HG03439 (cell line): ENCODE measurements around the gene TTLL3.
"Not testable (repeated sequence)": the region's sequence is repeated elsewhere in the genome, so short reads cannot be mapped to it uniquely, and the experiment has no call there.

ENCODE experiments used
- ATAC-seq: cut with Tn5 transposase; IDR thresholded peaks from one replicate; pipeline ENCODE4 v1.9.1; 2021; ENCODE audit warnings: mild to moderate bottlenecking, moderate library complexity; ENCODE audit not compliant: unreplicated experiment

TTLL3 gene, protein sequence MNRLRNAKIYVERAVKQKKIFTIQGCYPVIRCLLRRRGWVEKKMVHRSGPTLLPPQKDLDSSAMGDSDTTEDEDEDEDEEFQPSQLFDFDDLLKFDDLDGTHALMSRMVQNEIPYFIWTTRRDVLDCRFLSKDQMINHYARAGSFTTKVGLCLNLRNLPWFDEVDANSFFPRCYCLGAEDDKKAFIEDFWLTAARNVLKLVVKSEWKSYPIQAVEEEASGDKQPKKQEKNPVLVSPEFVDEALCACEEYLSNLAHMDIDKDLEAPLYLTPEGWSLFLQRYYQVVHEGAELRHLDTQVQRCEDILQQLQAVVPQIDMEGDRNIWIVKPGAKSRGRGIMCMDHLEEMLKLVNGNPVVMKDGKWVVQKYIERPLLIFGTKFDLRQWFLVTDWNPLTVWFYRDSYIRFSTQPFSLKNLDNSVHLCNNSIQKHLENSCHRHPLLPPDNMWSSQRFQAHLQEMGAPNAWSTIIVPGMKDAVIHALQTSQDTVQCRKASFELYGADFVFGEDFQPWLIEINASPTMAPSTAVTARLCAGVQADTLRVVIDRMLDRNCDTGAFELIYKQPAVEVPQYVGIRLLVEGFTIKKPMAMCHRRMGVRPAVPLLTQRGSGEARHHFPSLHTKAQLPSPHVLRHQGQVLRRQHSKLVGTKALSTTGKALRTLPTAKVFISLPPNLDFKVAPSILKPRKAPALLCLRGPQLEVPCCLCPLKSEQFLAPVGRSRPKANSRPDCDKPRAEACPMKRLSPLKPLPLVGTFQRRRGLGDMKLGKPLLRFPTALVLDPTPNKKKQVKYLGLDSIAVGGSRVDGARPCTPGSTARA

GRCh38 chr3:9809615-9810432 lies at the start of gene TTLL3:
TTLL3 (plus strand) TSS chr3:9810262; CDS start chr3:9810662, 400 bp downstream.
- ATAC-seq = peak; percentile 51

GRCh38 chr3:9760779-9761505 lies 49.1 kb upstream of the TTLL3 start:
- ATAC-seq = no peak

DNA sequence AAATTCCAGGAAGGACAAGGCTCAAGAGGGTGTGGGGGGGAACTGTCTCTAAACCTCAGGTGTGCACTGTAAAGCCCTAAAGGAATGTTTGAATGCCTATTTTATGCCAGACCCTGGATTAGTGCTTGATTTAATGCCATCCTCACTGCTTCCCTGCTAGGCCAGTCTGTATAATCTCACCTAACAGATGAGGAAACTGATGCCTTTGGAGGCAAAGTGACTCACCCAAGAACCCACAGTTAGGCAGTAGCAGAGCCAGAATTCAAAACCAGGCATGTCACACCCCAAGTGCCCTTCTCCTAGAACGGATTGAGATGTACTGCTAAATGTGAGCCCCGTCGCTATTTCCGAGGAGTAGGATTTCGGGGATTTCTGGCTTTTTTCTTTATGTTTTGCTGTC lies 48.1 kb upstream of the TTLL3 start:
- no peak for ATAC-seq

DNA sequence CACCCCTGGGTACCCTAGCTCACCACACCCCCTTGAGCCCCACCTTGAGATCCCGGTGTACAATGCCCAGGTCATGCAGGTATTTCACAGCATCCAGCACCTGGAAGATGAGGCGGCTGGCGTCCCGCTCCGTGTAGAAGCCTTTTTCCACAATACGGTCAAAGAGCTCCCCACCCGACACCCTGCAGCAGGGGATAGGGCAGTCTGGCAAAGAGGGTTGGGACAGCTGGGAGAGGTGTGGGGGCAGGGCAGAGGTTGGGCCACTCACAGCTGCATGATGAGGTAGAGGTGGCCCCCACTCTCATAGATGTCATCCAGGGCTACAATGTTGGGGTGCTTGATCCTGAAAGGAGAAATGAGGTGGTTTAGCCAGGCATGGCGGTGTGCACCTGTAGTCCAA lies 47.2 kb upstream of the TTLL3 start:
- no peak for ATAC-seq

GRCh38 chr3:9765865-9766264 lies 44.2 kb upstream of the TTLL3 start:
- no peak for ATAC-seq

- no peak for ATAC-seq
Observed at GRCh38 chr3:9767418-9767817, 42.6 kb upstream of the TTLL3 start.

GRCh38 chr3:9768141-9768775 lies 41.8 kb upstream of the TTLL3 start:
- no peak for ATAC-seq

- no peak for ATAC-seq
Observed at GRCh38 chr3:9769012-9769411, 41.0 kb upstream of the TTLL3 start.

DNA sequence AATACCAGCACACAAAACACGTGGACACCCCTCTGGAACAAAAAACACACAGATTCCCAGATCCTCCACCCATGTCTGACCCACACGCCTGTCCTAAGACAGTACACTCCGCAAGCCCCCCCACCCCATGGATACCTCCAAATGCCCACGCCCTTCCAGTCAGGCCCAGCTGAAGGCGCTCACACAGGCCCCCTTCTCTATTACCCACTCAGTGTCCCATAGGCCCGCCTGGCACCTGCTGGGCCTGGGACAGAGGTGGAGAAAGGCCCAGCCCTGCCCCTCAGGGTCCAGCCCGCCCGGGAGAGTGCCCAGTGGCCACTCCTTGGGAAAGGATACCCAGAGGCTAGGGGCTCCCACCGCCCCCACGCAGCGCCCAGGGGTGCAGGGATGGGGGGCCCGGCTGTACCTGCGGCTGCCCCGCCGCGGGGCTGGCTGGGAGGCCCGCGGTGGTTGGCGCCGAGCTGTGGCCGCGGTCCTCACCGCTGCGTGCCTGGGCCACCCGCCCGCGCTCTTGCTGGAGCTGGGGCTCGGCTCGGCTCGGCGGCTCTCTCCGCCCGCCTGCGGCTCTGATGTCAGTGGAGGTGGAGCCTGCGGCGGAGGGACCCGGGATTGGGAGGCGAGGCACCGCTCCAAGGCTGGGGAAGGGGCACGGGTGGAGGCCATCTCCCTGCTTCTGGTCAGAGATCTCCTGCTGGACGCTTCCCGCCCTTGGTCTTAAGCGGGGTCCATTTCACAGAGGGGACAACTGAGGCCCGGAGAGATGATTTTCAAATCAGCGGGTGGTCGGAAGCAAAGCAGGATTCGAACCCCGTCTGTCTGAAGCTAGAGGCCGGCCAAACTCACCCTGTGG lies 40.4 kb upstream of the TTLL3 start, which contains the start of gene CAMK1:
CAMK1 (minus strand) TSS at position 522 of the 850 bp plus-strand sequence. CDS start 2,198 bp downstream, outside the sequence.
- peak; percentile 74 for ATAC-seq

DNA sequence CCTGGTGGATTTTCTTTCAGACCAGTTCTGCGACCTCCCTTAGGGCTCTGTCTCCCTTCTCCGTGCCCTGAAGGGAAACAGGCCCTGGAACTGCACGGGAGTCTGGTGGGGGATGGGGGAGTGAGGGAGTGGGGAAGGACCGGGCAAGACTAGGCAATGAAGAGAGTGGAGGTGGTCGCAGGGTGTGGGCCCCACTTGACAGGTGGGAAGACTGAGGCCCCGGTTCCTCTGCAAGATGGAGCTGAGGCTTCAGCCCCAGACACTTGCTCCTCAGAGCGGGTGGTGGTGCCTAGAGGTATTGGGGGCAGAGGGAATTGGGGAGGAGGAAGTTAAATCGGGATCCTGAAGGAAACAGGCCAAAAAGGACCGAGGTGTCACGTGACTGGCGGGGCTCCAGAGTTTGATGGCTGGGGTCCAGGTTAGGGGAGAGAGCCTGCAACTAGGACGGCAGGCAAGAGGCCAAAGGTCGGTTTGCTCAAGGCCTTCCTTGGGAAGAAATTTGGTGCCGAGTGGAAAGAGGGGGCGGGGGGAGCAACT lies 39.7 kb upstream of the TTLL3 start:
- no peak for ATAC-seq

DNA sequence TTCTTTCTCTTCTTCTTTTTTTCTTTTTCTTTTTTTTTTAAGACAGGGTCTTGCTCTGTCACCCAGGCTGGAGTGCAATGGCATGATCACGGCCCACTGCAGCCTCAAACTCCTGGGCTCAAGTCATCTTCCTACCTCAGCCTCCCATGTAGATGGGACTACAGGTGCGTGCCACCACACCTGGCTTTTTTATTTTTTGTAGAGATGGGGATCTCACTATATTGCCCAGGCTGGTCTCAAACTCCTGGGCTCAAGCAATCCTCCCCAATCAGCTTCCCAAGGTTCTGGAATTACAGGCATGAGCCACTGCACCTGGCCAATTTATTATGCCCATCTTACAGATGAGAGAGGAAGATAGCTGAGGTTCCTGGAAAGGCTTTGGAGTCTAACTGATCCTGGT lies 39.1 kb upstream of the TTLL3 start:
- ATAC-seq = not testable (repeated sequence)

- no peak for ATAC-seq
Observed at GRCh38 chr3:9776896-9777693, 33.0 kb upstream of the TTLL3 start.

- no peak for ATAC-seq
Observed at GRCh38 chr3:9777694-9778021, 32.4 kb upstream of the TTLL3 start.

- no peak for ATAC-seq
Observed at GRCh38 chr3:9778143-9779074, 31.7 kb upstream of the TTLL3 start.

- no peak for ATAC-seq
Observed at GRCh38 chr3:9779075-9779593, 30.9 kb upstream of the TTLL3 start.

- ATAC-seq = no peak
Observed at GRCh38 chr3:9779721-9780457, 30.2 kb upstream of the TTLL3 start.
